Hindlimb muscle (tissue), 1 donor: ENCODE data around the gene STAC3. TPM values are rescaled to one million over a fixed set of nuclear protein-coding genes. Genes with fewer than 3 reads are reported as not detected.

ENCODE experiments used
- DNase-seq: peaks from one replicate; pipeline ENCODE4 v3.0.0-alpha.2; 2013
- polyA plus RNA-seq: library from polyadenylated mRNA; unstranded; fragments of 120-200 nt; gene quantifications from one replicate; pipeline ENCODE4 v1.2.1, GENCODE V29; 2013; ENCODE audit not compliant: insufficient read length

Gene STAC3
- polyA plus RNA-seq, 1 donor: 476 TPM

GRCh38 chr12:57254506-57255280 is 3.7 kb upstream of the STAC3 start:
- DNase-seq: no peak

GRCh38 chr12:57250541-57250940 is 446 bp downstream of the STAC3 start:
- DNase-seq: no peak

GRCh38 chr12:57248934-57249742 is 1.8 kb downstream of the STAC3 start:
- no peak for DNase-seq

GRCh38 chr12:57247041-57247440 is 3.9 kb downstream of the STAC3 start:
- DNase-seq: no peak

DNA sequence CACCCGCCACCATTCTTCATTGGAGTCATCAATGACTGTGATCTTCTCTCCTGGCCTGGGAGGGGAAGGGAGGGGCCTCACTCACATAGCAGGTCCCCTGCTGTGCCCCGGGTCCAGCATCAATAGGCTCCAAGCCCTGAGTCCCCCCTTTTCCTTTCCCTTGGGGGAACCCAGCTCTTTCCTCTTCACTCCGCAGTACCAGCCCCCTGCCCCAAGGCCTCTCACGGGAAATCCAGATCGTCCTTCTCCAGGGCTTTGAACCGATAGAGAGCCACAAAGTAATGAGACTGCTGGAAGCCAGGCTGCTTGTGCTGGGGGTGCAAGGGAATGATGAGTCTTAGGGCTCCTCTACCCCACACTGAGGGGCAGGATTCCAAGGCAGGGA is 6.7 kb downstream of the STAC3 start:
- no peak for DNase-seq

DNA sequence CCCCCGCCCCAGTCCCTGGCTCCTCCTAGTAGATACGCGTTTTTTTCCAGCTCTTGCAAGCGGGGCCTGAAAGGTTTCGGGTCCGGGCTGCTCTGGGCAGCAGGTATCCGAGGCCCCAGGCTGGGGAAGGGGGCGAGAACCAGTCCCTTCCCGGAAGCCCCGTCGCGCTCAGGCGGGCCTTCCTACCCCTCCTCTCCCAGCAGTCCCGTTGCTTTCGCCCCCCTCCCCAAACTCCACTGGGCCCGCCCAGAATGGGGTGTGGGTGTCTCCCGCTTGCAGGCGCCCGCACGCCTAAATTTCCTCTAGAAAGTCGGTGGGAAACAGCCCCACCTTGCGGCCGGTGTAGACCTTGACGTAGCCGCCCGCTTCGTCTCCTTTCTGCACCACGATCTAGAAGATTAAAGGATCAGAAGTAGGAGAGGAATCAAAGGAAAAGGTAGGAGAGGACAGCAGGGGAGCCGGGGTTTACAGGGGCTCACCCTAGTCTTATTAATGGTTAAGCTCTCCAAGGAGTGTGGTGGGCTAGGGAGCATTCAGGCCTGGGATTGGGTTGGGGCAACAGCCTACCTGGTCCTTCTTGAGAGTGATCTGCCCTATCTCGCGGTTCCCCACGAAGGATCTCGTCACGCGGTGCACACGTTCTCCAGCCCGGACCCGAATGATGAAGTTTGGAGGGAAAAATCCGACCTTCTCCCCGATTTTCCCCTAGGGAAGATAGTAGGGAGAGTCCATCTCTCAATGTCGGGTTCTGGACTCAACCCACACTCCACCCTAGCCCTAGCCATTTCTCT is 7.3 kb downstream of the STAC3 start:
- DNase-seq: peak; percentile 63

GRCh38 chr12:57242691-57243454 is 8.1 kb downstream of the STAC3 start:
- DNase-seq: peak; percentile 66

- DNase-seq: no peak
Measured at GRCh38 chr12:57242329-57242690, 8.7 kb downstream of the STAC3 start.

GRCh38 chr12:57241402-57242310 is 9.3 kb downstream of the STAC3 start:
- no peak for DNase-seq

GRCh38 chr12:57240926-57241401 is 10.0 kb downstream of the STAC3 start:
- no peak for DNase-seq

- peak; percentile 59 for DNase-seq
Measured at GRCh38 chr12:57240066-57240921, 10.7 kb downstream of the STAC3 start.

DNA sequence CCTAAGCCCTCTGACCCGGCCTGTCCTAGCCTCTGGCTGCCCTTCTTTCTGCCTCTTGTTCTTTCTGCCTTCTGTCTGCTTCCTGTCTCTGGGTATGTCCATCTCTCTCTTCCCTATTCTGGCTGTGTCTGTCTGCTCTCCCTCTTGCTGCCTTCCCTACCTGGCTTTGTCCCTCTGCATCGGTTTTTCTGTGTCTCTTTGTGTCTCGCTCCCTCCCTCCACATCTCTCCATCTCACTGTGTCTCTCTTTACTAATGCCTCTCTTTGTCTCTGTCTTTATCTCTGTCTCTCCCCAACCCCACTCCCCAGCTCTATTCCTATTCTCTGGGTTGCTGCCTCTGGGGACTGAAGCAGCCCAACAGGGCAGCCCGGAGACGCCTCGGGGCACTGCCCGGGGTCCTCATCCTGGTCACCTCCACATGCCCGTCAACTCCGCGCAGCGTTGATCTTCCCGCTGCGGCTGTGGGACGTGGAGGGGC is 11.4 kb downstream of the STAC3 start:
- DNase-seq: no peak

DNA sequence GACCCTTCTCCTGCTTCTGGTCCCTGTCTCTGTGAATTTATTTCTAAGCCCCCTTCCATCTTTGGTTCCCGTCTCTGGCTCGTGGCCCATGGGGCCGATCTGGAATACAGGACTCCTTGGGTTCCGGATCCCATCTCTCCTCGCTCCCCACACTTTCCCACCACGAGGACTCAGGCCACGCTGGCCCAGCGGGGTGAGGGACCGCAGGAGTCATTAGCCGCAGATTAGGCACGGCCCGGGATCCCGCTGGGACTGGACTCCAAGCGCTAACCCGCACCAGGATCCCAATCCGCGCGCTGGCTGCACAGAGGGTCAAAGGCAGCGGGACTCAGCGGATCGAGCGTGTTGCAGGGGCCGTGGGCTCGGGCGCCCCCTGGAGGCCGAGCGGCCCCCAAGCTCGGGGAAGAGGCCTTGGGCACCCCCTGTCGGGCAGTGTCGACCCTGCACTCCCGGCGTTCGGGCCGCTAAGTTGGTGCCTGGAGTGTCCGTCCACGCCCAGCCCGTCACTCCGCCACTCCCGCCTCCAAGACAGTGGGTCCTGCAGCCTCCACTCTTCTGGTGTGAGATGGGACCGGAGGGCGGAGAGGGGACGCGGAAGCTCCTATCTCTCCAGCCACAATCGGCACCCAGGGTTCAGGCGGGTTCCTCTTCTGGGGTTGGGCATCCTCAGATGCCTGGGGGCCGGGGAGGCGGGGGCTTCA is 12.0 kb downstream of the STAC3 start:
- peak; percentile 91 for DNase-seq

DNA sequence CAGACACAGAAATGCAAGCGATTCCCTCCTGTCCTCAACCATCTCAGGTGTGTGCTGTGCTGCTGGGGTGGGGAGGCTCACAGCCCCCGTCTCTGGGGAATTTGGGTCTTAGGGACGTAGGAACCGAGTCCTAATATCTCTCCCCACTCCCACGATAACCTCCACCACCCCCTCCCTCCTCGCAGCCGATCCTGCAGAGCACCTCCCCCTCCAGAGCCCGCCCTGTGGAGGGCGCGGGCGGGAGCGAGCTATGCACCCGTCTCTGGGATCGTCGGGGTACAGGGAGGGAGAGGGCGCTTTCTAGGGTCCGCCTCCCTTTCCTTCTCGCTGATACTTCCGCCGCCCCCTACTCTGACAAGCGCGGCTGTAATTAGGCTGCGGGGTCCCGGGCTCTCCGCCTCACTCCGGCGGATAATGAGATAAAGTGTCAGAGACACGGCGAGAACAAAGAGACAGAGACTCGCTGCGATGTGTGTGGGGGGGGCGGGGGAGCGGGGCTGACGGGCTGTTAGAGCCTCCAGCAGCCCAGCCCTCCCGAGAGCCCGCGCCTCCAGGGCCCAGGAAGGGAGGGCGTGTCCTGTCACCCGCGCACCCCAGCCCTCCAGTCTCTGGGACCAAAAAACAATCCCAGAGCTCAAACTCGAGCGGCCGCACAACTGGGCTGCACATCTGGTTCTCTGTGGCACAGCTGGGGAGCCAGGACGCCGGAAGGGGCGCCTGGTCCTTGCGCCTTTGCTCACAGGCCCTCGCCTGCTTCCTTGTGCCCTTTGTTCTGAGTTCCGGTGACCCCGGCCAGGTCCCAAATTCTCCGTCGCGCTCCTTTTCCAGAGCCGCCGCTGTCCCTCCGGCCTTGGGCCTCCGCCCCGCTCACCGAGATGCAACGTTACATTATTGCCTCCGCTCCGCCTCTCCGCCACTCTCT is 12.8 kb downstream of the STAC3 start:
- no peak for DNase-seq

GRCh38 chr12:57237596-57237931 is 13.4 kb downstream of the STAC3 start:
- no peak for DNase-seq

DNA sequence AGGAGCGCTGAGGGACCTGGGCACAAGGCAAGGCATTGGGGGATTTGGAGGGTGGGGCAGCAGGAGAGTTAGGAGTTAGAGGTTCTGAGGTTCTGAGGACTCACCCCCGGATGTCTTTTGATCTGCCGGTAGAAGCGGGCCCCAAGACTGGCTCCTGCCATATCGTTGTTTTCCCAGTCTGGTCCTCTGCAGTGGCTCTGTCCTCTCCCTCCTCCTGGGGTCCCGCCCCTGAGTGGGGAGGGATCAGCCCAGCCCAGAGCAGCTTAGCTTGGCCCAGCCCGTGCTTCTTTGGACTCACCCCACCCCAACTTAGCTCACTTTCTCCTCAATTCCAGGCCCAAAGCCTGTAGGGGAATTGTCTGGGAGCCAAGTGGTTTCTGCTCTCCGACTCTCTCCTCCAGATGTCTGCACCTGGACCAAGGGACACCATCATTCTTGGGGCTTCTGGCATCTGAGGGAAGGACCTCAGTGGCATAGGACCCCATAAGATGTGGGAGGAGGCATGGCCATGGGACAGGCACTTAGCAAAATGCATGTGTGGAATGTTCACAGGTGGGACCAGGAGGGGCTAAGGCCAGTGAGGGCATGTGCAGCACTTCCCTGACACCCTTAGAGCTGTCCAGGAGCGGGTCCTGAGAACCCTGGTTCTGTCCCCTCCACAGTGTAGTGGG is 13.9 kb downstream of the STAC3 start:
- DNase-seq: no peak

DNA sequence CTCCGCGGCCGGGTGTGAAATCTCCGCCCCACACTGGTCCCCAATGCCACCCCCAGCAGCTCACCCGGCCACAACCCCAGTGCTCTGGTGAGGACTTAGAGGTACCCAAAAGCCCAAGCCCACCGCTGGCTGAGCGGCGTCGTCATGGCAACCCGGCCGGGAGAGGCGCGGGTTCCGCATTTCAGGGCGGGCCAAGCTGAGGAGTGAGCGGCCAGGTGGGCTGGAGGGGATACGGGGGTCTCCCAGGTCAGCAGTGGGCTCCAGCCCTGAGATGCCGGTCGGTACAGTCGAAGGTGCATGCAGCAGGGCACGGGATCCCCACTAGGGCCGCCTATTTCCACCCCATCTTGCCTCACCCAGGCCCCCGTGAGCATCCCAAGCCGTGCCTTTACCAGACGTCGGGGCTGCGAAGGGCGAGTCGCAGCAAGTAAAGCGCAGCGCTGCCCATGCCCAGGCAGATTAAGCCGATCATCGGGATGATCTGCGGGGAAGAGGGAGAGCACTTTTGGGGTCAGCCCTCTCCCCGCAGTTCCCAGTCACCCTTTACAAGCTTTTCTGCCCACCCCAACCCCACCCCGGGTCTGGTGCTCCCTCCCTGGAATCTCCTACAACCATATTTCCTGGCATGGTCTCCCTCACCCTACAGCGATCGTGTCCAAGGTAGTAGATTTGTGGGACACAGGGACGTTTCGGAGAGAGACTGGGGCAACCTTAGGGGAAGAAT is 14.6 kb downstream of the STAC3 start:
- no peak for DNase-seq
